Esophagus muscularis mucosa (tissue), 4 donors: ENCODE data around the gene GGACT.

Source experiments
- CTCF ChIP-seq, 3 experiments: fragments of 200-600 bp in 2 of 3; fragments of 450-650 bp in 1 of 3; sonication (generic) in 2 of 3; IDR thresholded peaks; one replicate each; pipeline ENCODE4 v1.5.1; 2017 to 2019; ENCODE audit warnings: antibody characterized with exemption in 3 of 3, mild to moderate bottlenecking in 2 of 3, moderate library complexity in 1 of 3
- EP300 ChIP-seq: sonication (generic); formaldehyde crosslinking; IDR thresholded peaks from one replicate; pipeline ENCODE4 v1.6.1; 2017; ENCODE audit warnings: antibody characterized with exemption
- POLR2A ChIP-seq: fragments of 450-650 bp; IDR thresholded peaks from one replicate; pipeline ENCODE4 v1.6.1; 2017; ENCODE audit warnings: antibody characterized with exemption, moderate library complexity, mild to moderate bottlenecking, low read depth
- POLR2AphosphoS5 ChIP-seq, 2 donors: sonication (generic); formaldehyde crosslinking; IDR thresholded peaks; one replicate each; pipeline ENCODE4 v1.6.1; 2017; ENCODE audit warnings: antibody characterized with exemption in 2 of 2

DNA sequence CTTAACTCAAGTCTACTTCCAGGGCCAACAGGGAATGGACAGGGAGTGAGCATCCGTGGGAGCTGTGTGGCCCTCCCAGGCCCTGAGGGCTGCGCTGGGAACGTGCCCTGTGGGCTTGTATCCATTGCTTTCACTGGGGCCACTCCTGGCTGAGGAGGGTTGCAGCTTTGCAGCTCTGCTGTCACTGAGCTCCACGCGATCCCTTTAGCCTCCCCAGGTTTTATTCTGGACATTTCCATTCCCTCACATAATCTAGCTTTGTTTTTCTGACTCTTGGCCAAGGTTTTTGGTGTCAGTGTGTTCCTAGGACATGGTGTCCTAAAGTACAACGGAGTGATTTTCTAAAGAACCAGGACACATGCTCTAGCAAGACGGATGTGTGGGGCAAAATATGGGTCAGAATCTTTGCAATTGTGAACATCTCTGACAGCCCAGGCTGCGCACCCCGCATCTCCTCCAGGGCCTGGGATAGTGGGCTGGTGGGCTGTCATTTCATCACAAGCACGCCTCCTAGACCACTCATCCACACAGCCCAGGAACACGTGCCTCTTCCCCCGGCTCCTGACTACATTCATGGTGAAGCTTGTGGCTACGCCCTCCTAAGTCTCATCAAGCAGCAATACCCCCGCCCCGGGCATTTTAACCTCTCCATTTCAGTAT is 28.0 kb downstream of the GGACT start:
- TF ChIP-seq CTCF (IDR thresholded peaks at IDR 0.05) (no peak), EP300 (no peak), POLR2A (no peak), POLR2AphosphoS5 (IDR thresholded peaks at IDR 0.05) (no peak)
